ENCODE data around the gene IFNK.

DNA sequence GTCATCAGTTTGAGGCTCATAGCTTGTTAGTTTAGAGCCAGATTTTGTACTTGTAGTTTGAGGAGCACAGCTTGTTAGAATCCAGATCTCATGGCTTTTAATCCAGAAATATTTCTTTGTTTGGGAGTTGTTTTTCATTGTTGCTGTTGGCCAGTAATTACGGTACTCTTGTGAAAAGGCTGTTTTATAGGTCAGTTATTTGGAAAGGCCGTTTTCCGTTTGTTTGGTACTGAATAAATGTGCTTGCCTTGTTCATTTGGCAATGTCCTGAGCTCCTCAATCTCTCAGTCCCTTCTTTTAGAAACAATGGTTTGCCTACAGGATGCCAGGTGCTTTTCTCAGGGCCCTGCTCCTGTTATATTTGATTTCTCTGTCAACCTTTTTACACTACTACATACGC lies 10.0 kb downstream of the IFNK start:
- TF ChIP-seq, protein P1, sequence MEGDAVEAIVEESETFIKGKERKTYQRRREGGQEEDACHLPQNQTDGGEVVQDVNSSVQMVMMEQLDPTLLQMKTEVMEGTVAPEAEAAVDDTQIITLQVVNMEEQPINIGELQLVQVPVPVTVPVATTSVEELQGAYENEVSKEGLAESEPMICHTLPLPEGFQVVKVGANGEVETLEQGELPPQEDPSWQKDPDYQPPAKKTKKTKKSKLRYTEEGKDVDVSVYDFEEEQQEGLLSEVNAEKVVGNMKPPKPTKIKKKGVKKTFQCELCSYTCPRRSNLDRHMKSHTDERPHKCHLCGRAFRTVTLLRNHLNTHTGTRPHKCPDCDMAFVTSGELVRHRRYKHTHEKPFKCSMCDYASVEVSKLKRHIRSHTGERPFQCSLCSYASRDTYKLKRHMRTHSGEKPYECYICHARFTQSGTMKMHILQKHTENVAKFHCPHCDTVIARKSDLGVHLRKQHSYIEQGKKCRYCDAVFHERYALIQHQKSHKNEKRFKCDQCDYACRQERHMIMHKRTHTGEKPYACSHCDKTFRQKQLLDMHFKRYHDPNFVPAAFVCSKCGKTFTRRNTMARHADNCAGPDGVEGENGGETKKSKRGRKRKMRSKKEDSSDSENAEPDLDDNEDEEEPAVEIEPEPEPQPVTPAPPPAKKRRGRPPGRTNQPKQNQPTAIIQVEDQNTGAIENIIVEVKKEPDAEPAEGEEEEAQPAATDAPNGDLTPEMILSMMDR (IDR thresholded peaks at IDR 0.05): no peak
- no peak for TF ChIP-seq POLR2A (IDR thresholded peaks at IDR 0.05)

Measured in heart left ventricle (tissue), 13 donors.